Epithelial cell of esophagus (primary cell): ENCODE data around the gene ARHGEF28.

Experiments used
- DNase-seq: peaks from one replicate; pipeline ENCODE4 v3.0.0; 2010; ENCODE audit warnings: low read depth
- H3K4me3 ChIP-seq: 2 replicates; pipeline ENCODE4 v1.5.1; 2011; ENCODE audit warnings: mild to moderate bottlenecking, low read length, control low read depth
- TF ChIP-seq, protein P1 (sequence below): IDR thresholded peaks from 2 replicates; pipeline ENCODE4 v1.5.1; 2011; ENCODE audit warnings: low read depth, mild to moderate bottlenecking, low read length, control low read depth, inconsistent platforms; ENCODE audit not compliant: insufficient read depth; ENCODE audit errors: missing control alignments

The ARHGEF28 gene

DNA sequence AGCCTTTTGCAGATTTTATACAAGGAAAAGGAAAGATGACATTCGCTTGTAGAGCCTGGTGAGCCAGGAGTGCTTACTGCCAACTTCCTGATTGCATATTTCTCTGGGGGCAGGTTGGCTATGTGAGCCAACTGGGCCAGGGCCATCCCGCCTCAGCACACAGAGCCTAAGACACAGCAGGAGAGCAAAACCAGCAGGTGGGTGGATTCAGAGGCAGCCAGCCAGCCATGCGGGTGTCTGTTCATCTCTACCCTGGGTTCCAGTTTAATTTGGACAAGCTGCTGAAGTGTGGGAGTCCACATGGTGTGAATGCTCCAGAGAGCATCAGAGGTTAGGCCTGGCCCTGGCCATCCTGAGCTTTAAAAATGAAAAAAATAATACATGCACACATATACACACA, 291.4 kb downstream of the ARHGEF28 start:
- no peak overlapping the region for H3K4me3 ChIP-seq
- DNase-seq: no peak
- TF ChIP-seq, protein P1, sequence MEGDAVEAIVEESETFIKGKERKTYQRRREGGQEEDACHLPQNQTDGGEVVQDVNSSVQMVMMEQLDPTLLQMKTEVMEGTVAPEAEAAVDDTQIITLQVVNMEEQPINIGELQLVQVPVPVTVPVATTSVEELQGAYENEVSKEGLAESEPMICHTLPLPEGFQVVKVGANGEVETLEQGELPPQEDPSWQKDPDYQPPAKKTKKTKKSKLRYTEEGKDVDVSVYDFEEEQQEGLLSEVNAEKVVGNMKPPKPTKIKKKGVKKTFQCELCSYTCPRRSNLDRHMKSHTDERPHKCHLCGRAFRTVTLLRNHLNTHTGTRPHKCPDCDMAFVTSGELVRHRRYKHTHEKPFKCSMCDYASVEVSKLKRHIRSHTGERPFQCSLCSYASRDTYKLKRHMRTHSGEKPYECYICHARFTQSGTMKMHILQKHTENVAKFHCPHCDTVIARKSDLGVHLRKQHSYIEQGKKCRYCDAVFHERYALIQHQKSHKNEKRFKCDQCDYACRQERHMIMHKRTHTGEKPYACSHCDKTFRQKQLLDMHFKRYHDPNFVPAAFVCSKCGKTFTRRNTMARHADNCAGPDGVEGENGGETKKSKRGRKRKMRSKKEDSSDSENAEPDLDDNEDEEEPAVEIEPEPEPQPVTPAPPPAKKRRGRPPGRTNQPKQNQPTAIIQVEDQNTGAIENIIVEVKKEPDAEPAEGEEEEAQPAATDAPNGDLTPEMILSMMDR: no peak

DNA sequence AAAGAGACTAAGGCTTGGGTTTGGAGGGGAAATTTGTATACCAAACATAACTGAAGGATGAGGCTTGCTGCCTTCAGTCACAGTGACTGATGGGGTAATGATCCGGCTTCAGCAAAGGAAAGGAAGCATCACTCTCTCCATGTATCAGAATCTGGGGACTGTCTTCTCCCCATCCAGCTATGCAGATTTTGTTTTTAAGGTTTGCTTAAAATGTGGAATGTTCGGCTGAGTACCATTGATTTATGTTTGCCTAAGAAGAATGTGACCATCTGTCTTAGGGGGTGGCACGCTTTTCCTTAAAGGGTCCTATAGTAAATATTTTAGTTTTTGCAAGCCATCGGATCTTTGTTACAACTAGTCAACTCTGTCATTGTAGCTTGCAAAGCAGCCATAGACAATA, 291.9 kb downstream of the ARHGEF28 start:
- H3K4me3 ChIP-seq: no peak overlapping the region
- no peak for DNase-seq
- TF ChIP-seq, protein P1: no peak

DNA sequence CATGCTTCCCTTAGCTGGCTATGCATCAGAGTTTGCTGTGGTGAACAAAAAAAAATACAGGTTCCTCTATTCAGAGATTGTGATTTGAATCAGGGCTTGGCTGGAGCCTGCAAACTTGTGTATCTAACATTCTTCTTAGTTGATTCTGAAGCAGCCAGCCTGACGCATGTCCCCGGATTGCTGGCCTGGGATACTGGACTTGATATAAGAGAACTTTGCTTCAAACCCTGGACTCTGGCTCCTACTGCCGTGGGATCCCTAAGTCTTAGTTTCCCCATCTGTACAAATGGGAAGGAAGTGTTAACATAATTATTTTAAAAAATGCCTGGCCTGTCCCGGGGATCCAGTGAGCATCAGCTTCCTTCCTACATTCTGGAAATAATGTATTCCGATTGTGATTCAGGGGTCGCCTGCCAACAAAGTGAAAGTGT, 292.8 kb downstream of the ARHGEF28 start:
- TF ChIP-seq, protein P1: no peak
- no peak for DNase-seq
- no peak overlapping the region for H3K4me3 ChIP-seq

DNA sequence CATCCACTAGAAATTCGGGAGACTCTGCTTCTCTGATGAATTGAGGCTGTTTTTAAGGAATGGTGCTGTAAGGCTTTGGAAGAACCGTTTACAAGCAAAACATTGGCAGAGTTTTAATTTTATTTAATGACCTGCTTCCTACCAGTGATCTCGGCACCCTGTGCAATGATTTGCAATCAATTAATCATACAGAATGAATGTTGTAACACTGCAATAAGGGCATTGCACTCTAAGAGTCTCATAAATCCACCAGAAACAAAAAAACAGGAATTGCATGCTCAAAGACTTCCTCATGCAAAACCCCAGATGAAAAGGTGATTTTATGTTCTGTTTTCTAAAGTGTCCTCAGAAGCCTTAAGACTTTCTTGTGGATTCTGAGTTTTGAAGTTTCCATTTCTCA, 295.7 kb downstream of the ARHGEF28 start:
- TF ChIP-seq, protein P1: no peak
- no peak overlapping the region for H3K4me3 ChIP-seq
- DNase-seq: peak; percentile 26

DNA sequence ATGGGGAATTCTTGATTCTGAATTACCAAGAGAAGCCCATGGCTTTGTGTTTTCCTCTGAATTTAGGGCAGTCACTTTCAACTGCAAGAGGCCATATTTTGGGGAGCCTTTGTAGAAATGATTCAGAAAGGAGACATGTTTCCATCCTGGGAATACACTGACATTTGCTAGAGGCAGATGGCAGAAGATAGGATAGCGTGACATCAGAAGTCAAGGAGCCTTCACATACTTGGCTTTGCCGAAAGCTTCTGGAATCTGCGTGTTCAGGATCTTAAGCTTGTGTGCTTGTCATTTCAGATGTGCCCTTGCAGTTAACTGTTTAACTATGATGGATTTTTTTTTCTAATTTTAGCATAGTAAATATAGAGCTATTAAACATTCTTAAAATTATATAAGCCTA, 296.2 kb downstream of the ARHGEF28 start:
- no peak for DNase-seq
- no peak overlapping the region for H3K4me3 ChIP-seq
- TF ChIP-seq, protein P1: no peak

DNA sequence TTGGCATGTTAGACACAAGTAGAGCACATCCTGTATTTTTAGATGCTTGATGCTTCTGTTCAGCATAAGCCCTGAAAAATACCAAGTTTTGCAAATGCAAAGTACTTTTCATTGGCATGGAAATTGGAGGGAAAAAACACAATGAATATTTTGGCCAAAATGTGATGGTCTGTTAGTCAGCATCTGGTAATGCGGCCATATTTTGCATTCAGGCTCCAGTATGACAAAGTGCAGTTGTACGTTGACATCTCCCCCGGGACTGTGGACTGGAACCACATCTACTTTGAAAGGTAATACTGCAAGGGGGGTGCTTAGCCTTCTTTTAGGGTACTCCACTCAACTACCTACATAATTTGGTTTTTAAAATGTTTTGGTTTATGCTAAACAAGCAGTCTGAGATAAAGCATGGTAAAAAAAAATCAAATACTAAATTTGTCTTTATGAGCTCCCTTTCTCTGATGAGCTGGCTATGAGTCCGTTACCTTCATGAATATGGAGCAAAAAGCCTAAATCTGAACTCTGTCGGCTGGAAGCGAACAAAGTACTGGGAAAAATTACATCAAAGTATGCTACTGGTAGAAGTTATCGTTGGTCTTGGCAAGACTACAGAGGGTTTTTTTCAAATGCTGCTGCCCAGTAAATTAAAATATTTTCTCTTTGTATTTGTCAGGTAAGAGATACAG, 297.0 kb downstream of the ARHGEF28 start:
- no peak for DNase-seq
- TF ChIP-seq, protein P1: no peak
- H3K4me3 ChIP-seq: no peak overlapping the region

DNA sequence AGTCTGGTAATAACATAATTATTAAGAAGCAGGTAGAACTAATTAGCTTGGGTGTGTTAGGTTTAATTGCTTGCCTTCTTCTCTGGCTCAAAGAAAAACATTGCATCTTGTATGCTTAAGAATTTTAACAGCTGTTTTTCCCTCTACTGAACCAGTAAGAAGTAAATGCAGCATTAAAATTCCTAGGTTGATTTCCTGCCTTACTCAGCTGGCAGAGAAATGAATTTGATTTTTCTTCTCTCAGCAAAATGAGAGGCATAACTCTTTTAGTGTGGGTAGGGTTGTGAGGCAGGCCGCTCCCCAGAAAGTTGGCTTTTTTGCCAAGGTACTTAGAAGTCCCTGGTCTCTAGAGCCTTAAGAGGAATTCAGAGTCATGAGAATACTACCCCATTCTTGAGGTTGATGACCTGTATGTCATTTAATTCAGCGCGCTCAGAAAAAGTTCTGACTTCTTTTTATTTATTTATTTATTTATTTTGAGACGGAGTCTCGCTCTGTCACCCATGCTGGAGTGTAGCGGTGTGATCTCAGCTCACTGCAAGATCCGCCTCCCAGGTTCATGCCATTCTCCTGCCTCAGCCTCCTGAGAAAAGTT, 302.6 kb downstream of the ARHGEF28 start:
- no peak for DNase-seq
- no peak overlapping the region for H3K4me3 ChIP-seq
- TF ChIP-seq, protein P1: no peak
